Neutrophil (primary cell): ENCODE results near the gene HSPA1L.
A peak's percentile ranks its signal among the peaks of the same experiment; 100 is the strongest.

ENCODE experiments used
- H3K27ac ChIP-seq: fragments of 200-600 bp; sonication (generic); 2 replicates; pipeline ENCODE4 v1.5.1; 2016; ENCODE audit warnings: mild to moderate bottlenecking, moderate library complexity
- H3K27me3 ChIP-seq: fragments of 200-600 bp; sonication (generic); 2 replicates; pipeline ENCODE4 v1.6.0; 2016; ENCODE audit warnings: mild to moderate bottlenecking
- H3K36me3 ChIP-seq: fragments of 200-600 bp; sonication (generic); 2 replicates; pipeline ENCODE4 v1.5.1; 2017
- H3K4me1 ChIP-seq, 2 experiments: fragments of 200-600 bp in 1 of 2; sonication (generic) in 1 of 2; 1 replicate in 1 of 2; 2 replicates in 1 of 2; pipeline versions ENCODE4 v1.5.1 to v1.6.1; 2013 to 2016; ENCODE audit warnings: low read depth in 1 of 2, low read length in 1 of 2, mild to moderate bottlenecking in 1 of 2, moderate library complexity in 1 of 2; ENCODE audit not compliant: control insufficient read depth in 1 of 2, insufficient read depth in 1 of 2
- H3K4me3 ChIP-seq, 2 experiments: fragments of 200-600 bp in 1 of 2; sonication (generic) in 1 of 2; 1 replicate in 1 of 2; 2 replicates in 1 of 2; pipeline ENCODE4 v1.5.1; 2013 to 2016; ENCODE audit warnings: low read depth in 1 of 2, low read length in 1 of 2, mild to moderate bottlenecking in 1 of 2, moderate library complexity in 1 of 2
- H3K9me3 ChIP-seq: fragments of 200-600 bp; sonication (generic); 2 replicates; pipeline ENCODE4 v1.5.1; 2016
- TF ChIP-seq, protein P1 (sequence below): fragments of 200-600 bp; sonication (generic); IDR thresholded peaks from 2 replicates; pipeline ENCODE4 v1.5.1; 2016; ENCODE audit warnings: antibody characterized with exemption

The HSPA1L gene

DNA sequence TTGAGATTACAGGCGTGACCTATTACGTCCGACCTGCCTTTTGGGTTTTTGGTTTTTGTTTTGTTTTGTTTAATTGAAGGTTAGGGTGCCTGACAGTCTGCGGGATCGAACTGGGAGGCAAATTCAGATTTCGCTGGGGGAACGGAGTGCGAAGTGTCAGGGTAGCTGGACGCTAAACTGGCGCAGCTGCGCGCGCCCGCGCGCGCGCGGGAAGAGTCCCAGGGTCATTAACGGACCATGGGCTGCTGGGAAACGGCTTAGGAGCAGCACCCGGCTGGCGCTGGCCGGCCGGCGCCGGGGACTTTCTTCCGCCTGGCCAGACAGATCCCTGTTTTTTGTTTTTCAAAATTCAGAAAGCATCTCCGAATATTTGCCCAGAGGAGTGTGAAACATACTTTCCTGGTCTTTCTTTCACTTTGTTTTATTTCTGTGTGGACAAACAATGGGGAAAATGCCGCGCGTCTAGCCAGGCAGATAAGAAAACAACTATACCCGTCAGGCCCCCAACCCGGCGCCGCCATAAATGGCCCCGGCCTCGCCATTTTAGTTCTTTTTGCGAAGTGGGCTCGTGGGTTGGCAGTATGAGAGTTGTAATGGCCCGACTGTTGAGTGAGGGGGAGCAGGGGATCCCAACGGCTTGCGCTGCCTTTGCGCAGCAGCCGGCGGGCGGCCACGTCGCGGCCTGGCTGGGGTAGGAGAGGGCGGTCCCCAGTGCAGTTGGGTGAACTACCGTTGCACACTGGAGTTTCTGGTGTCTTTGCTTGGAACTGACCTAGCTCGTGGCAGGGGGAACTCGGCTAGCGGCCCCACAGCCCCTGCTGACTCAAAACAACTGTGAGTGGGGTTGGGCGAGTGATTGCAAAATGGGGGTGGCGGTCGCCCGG lies 19.5 kb upstream of the HSPA1L start:
- peak overlapping the region; percentile 96 for H3K27ac ChIP-seq
- H3K36me3 ChIP-seq: peaks cover 21% of the 10 kb centered on the region
- TF ChIP-seq, protein P1, sequence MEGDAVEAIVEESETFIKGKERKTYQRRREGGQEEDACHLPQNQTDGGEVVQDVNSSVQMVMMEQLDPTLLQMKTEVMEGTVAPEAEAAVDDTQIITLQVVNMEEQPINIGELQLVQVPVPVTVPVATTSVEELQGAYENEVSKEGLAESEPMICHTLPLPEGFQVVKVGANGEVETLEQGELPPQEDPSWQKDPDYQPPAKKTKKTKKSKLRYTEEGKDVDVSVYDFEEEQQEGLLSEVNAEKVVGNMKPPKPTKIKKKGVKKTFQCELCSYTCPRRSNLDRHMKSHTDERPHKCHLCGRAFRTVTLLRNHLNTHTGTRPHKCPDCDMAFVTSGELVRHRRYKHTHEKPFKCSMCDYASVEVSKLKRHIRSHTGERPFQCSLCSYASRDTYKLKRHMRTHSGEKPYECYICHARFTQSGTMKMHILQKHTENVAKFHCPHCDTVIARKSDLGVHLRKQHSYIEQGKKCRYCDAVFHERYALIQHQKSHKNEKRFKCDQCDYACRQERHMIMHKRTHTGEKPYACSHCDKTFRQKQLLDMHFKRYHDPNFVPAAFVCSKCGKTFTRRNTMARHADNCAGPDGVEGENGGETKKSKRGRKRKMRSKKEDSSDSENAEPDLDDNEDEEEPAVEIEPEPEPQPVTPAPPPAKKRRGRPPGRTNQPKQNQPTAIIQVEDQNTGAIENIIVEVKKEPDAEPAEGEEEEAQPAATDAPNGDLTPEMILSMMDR: no peak
- H3K4me3 ChIP-seq: peak overlapping the region; percentile 92 to 96
- H3K9me3 ChIP-seq: no peaks in the 10 kb centered on the region
- H3K27me3 ChIP-seq: no peaks in the 10 kb centered on the region
- H3K4me1 ChIP-seq: peaks cover 73 to 80% of the 10 kb centered on the region in 2 experiments

DNA sequence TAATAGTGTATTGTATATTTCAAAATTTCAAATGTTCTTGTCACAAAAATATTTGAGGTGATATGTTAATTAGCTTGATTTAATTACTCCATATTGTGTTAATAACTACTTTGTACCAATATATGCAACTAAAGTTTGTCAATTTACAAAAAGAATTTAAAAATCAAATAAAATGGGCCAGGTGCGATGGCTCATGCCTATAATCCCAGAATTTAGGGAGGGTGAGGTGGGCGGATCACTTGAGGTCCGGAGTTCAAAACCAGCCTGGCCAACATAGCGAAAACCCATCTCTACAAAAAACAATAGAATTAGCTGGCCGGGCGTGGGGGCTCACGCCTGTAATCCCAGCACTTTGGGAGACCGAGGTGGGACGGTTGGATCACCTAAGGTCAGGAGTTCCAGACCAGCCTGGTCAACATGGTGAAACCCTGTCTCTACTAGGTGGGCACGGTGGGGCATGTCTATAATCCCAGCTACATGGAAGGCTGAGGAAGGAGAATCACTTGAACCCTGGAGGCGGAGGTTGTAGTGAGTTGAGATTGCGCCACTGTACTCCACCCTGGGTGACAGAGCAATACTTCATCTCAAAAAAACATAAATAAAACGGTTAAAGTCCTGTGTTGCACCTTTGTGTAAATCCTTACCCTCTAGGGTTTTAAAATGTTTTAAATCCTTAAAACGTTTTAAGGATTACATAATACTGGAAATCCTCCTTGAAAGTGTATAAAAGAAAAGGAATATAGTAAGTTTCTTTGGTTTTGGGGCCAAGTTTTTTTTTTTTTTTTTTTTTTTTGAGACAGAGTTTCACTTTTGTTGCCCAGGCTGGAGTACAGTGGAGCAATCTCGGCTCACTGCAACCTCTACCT lies 16.5 kb upstream of the HSPA1L start:
- peak overlapping the region; percentile 96 for H3K27ac ChIP-seq
- H3K4me1 ChIP-seq: peaks cover 60 to 68% of the 10 kb centered on the region in 2 experiments
- peak overlapping the region; percentile 37 to 74 for H3K4me3 ChIP-seq
- TF ChIP-seq, protein P1: no peak
- H3K27me3 ChIP-seq: no peaks in the 10 kb centered on the region
- H3K36me3 ChIP-seq: no peaks in the 10 kb centered on the region
- H3K9me3 ChIP-seq: no peaks in the 10 kb centered on the region

DNA sequence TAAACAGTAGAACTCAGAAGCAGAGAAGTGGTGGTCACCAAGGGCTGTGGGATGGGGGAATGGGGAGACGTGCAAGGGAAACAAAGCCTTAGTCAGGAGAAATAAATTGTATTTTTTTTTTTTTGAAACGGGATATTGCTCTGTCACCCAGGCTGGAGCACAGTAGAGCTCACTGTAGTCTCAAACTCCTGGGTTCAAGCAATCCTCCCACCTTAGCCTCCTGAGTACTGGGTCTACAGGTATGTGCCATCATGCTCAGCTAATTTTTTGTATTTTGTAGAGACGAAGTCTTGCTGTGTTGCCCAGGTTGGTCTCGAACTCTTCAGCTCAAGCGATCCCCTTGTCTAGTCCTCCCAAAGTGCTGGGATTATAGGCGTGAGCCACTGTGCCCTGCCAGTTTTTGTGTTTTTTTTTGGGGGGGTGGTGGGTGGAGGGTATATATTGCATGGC lies 15.8 kb upstream of the HSPA1L start:
- Histone ChIP-seq H3K4me1 (peaks cover 60 to 68% of the 10 kb centered on the region in 2 experiments), H3K36me3 (no peaks in the 10 kb centered on the region), H3K4me3 (peak overlapping the region; percentile 65 to 74), H3K27ac (peak overlapping the region; percentile 96), H3K27me3 (no peaks in the 10 kb centered on the region), H3K9me3 (no peaks in the 10 kb centered on the region)
- TF ChIP-seq, protein P1: no peak

DNA sequence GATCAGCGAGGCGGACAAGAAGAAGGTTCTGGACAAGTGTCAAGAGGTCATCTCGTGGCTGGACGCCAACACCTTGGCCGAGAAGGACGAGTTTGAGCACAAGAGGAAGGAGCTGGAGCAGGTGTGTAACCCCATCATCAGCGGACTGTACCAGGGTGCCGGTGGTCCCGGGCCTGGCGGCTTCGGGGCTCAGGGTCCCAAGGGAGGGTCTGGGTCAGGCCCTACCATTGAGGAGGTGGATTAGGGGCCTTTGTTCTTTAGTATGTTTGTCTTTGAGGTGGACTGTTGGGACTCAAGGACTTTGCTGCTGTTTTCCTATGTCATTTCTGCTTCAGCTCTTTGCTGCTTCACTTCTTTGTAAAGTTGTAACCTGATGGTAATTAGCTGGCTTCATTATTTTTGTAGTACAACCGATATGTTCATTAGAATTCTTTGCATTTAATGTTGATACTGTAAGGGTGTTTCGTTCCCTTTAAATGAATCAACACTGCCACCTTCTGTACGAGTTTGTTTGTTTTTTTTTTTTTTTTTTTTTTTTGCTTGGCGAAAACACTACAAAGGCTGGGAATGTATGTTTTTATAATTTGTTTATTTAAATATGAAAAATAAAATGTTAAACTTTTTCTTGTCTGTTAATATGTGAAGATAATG lies 14.7 kb upstream of the HSPA1L start:
- TF ChIP-seq, protein P1: peak; percentile 13
- Histone ChIP-seq H3K9me3 (no peaks in the 10 kb centered on the region), H3K27me3 (no peaks in the 10 kb centered on the region), H3K4me1 (peaks cover 60 to 69% of the 10 kb centered on the region in 2 experiments), H3K36me3 (no peaks in the 10 kb centered on the region), H3K4me3 (peak overlapping the region; percentile 65 to 74), H3K27ac (peak overlapping the region; percentile 96)
